ENCODE results near the gene LRRC75A.

LRRC75A gene

GRCh38 chr17:16442594-16443510, 49.1 kb downstream of the LRRC75A start:
- peak overlapping the region; percentile 91 for H3K27ac ChIP-seq
- TF ChIP-seq CTCF (IDR thresholded peaks at IDR 0.05) = no peak
- no peak for TF ChIP-seq ZFX (IDR thresholded peaks at IDR 0.05; ENCODE audit: borderline replicate concordance)

GRCh38 chr17:16442141-16442540, 49.9 kb downstream of the LRRC75A start:
- TF ChIP-seq ZFX (IDR thresholded peaks at IDR 0.05; ENCODE audit: borderline replicate concordance) (no peak), CTCF (IDR thresholded peaks at IDR 0.05) (no peak)
- peak overlapping the region; percentile 91 for H3K27ac ChIP-seq

GRCh38 chr17:16440901-16441629, 50.9 kb downstream of the LRRC75A start:
- TF ChIP-seq CTCF (IDR thresholded peaks at IDR 0.05) = no peak
- no peak for TF ChIP-seq ZFX (IDR thresholded peaks at IDR 0.05; ENCODE audit: borderline replicate concordance)
- H3K27ac ChIP-seq = peak overlapping the region; percentile 91

GRCh38 chr17:16440354-16440753, 51.6 kb downstream of the LRRC75A start:
- H3K27ac ChIP-seq = peak overlapping the region; percentile 91

GRCh38 chr17:16439811-16440351, 52.1 kb downstream of the LRRC75A start:
- no peak for TF ChIP-seq CTCF (IDR thresholded peaks at IDR 0.05)
- TF ChIP-seq ZFX (IDR thresholded peaks at IDR 0.05; ENCODE audit: borderline replicate concordance) = no peak
- H3K27ac ChIP-seq = peak overlapping the region; percentile 91

- TF ChIP-seq ZFX (IDR thresholded peaks at IDR 0.05; ENCODE audit: borderline replicate concordance) (no peak), CTCF (IDR thresholded peaks at IDR 0.05) (no peak)
- peak overlapping the region; percentile 91 for H3K27ac ChIP-seq
Measured at GRCh38 chr17:16439303-16439791, 52.6 kb downstream of the LRRC75A start.

- H3K27ac ChIP-seq = peak overlapping the region; percentile 91
- TF ChIP-seq ZFX (IDR thresholded peaks at IDR 0.05; ENCODE audit: borderline replicate concordance) (no peak), CTCF (IDR thresholded peaks at IDR 0.05) (no peak)
Measured at GRCh38 chr17:16438557-16439302, 53.3 kb downstream of the LRRC75A start.
